OCI-LY3 (cell line): Measurements from ENCODE around the gene RAD1.
"Not testable (repeated sequence)": the region's sequence is repeated elsewhere in the genome, so short reads cannot be mapped to it uniquely, and the experiment has no call there.

Experiments
- H2AFZ ChIP-seq: fragments of 200-600, 300-600 bp; shearing (Covaris generic); 2 replicates; pipeline ENCODE4 v1.6.0; 2014; ENCODE audit warnings: antibody characterized with exemption, low read depth, low read length
- H3K27ac ChIP-seq: fragments of 200-600, 300-600 bp; sonication (generic); 2 replicates; pipeline ENCODE4 v1.5.1; 2014; ENCODE audit warnings: mild to moderate bottlenecking, low read length, moderate library complexity, mixed read lengths
- H3K27me3 ChIP-seq: fragments of 200-600, 300-600 bp; sonication (generic); 2 replicates; pipeline ENCODE4 v1.6.1; 2014; ENCODE audit warnings: low read depth, low read length, mixed read lengths
- H3K36me3 ChIP-seq: fragments of 200-600, 300-600 bp; sonication (generic); replicated peaks from 2 replicates; pipeline ENCODE3; 2014; ENCODE audit warnings: low read depth, low read length, mixed read lengths
- H3K4me1 ChIP-seq: fragments of 300-600, 200-600 bp; sonication (generic); 2 replicates; pipeline ENCODE4 v1.6.1; 2014; ENCODE audit warnings: low read length, mixed read lengths
- H3K4me2 ChIP-seq: fragments of 200-600, 300-600 bp; sonication (generic); 2 replicates; pipeline ENCODE4 v1.6.1; 2014; ENCODE audit warnings: low read length, mixed read lengths
- H3K4me3 ChIP-seq: fragments of 300-600, 200-600 bp; sonication (generic); 2 replicates; pipeline ENCODE4 v1.5.1; 2014; ENCODE audit warnings: antibody characterized with exemption, mild to moderate bottlenecking, low read length, moderate library complexity
- H3K79me2 ChIP-seq: fragments of 300-600, 200-600 bp; shearing (Covaris generic); 2 replicates; pipeline ENCODE4 v1.6.1; 2014; ENCODE audit warnings: mild to moderate bottlenecking, low read length, mixed read lengths
- H3K9ac ChIP-seq: fragments of 300-600, 200-600 bp; shearing (Covaris generic); 2 replicates; pipeline ENCODE4 v1.6.0; 2014; ENCODE audit warnings: mild to moderate bottlenecking, low read length, moderate library complexity
- H3K9me3 ChIP-seq: fragments of 200-600, 300-600 bp; shearing (Covaris generic); 2 replicates; pipeline ENCODE4 v1.6.1; 2014; ENCODE audit warnings: low read length, mixed read lengths; ENCODE audit not compliant: insufficient read depth
- H4K20me1 ChIP-seq: fragments of 200-600, 300-600 bp; sonication (generic); 2 replicates; pipeline ENCODE4 v1.6.1; 2016; ENCODE audit warnings: low read length, mixed read lengths; ENCODE audit not compliant: insufficient read depth
- EZH2phosphoT487 ChIP-seq: fragments of 200-600 bp; shearing (Covaris generic); IDR thresholded peaks from 2 replicates; pipeline ENCODE4 v1.6.1; 2018; ENCODE audit warnings: antibody characterized with exemption, mixed run types, low read depth
- TF ChIP-seq, protein P1 (sequence below): fragments of 200-600, 300-600 bp; sonication (generic); IDR thresholded peaks from 2 replicates; pipeline ENCODE4 v1.5.1; 2014; ENCODE audit warnings: antibody characterized with exemption, low read length, low read depth

The RAD1 gene

DNA sequence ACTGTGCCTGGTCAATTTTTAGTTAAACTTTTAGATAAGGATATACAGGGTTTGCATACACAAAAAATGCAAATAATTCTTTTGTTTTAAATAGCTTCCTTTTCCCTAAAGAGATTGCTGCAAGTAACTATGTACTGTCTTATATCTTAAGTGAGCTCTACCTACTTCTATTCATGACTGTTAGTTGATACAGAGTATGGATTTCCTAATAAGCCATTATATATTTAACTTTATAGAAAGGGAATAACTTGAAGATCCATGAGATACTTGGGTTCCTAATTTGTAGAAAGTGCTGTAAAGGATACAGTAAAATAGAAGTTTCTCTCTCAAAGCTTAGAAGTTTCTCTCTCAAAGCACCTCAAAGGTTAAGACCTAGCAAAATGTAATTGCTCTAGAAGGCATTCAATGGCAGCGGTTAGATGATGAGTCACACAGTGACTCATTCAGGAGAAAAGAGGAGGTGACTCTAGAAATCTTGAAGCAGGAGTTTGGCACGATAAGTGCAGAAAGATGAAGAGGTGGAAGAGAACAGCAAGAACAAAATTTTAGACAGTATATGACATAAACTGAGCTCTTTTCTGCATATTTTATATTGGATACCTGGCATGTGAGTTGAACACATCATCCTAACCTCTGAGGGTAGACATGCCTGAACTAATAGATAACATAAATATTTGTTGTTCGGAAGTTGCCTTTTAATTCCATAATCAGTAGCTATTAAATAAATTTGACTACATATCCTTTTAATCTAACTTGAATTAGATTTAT, 8.6 kb upstream of the RAD1 start:
- no peak overlapping the region for H3K4me2 ChIP-seq
- H2AFZ ChIP-seq = no peak overlapping the region
- no peak overlapping the region for H3K4me3 ChIP-seq
- peaks cover 8% of the 10 kb centered on the region for H3K4me1 ChIP-seq
- H3K27ac ChIP-seq = no peak overlapping the region
- no peaks in the 10 kb centered on the region for H4K20me1 ChIP-seq
- TF ChIP-seq, protein P1, sequence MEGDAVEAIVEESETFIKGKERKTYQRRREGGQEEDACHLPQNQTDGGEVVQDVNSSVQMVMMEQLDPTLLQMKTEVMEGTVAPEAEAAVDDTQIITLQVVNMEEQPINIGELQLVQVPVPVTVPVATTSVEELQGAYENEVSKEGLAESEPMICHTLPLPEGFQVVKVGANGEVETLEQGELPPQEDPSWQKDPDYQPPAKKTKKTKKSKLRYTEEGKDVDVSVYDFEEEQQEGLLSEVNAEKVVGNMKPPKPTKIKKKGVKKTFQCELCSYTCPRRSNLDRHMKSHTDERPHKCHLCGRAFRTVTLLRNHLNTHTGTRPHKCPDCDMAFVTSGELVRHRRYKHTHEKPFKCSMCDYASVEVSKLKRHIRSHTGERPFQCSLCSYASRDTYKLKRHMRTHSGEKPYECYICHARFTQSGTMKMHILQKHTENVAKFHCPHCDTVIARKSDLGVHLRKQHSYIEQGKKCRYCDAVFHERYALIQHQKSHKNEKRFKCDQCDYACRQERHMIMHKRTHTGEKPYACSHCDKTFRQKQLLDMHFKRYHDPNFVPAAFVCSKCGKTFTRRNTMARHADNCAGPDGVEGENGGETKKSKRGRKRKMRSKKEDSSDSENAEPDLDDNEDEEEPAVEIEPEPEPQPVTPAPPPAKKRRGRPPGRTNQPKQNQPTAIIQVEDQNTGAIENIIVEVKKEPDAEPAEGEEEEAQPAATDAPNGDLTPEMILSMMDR = no peak
- TF ChIP-seq EZH2phosphoT487 = no peak
- peaks cover 47% of the 10 kb centered on the region for H3K36me3 ChIP-seq
- H3K9ac ChIP-seq = no peak overlapping the region
- no peaks in the 10 kb centered on the region for H3K27me3 ChIP-seq
- peaks cover 31% of the 10 kb centered on the region for H3K79me2 ChIP-seq
- no peaks in the 10 kb centered on the region for H3K9me3 ChIP-seq

DNA sequence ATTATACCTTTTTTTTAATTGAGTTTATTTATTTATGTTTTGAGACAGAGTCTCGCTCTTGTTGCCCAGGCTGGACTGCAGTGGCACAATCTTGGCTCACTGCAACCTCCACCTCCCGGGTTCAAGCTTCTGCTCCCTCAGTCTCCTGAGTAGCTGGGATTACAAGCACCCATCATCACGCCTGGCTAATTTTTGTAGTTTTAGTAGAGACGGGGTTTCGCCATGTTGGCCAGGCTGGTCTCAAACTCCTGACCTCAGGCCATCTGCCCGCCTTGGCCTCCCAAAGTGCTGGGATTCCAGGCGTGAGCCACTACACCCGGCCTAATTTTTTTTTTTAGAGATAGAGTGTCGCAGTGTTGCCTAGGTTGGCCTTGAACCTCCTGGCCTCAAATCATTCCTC, 8.0 kb upstream of the RAD1 start:
- not testable (repeated sequence) for H3K9ac ChIP-seq, H3K27me3 ChIP-seq, H4K20me1 ChIP-seq, H3K4me1 ChIP-seq, H2AFZ ChIP-seq, H3K9me3 ChIP-seq, H3K27ac ChIP-seq, H3K4me3 ChIP-seq, H3K4me2 ChIP-seq
- Histone ChIP-seq H3K79me2 (peaks cover 38% of the 10 kb centered on the region), H3K36me3 (peaks cover 47% of the 10 kb centered on the region)

DNA sequence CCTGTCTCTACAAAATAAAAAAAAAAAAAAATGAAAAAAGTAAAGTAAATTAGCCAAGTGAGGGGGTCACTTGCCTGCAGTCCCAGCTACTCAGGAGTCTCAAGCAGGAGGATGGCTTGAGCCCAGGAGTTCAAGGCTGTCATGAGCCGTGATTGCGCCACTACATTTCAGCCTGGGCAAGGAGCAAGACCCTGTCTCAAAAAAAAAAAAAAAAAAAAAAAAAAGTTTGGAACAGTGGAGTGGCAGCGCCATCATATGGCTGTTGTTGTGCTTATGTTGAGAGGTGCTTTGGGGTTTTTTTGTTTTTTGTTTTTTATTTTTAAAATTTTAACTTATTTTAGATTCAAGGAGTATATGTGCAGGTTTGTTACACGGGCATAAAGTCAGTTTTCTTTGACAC, 3.8 kb upstream of the RAD1 start:
- H3K36me3 ChIP-seq = peaks cover 29% of the 10 kb centered on the region
- no peak overlapping the region for H3K9ac ChIP-seq
- no peak overlapping the region for H3K27ac ChIP-seq
- peaks cover 18% of the 10 kb centered on the region for H3K4me1 ChIP-seq
- no peak for TF ChIP-seq EZH2phosphoT487
- TF ChIP-seq, protein P1 = no peak
- H4K20me1 ChIP-seq = no peaks in the 10 kb centered on the region; the same call in 1 of the 2 replicates
- peaks cover 78% of the 10 kb centered on the region for H3K79me2 ChIP-seq
- H3K4me2 ChIP-seq = no peak overlapping the region
- no peaks in the 10 kb centered on the region for H3K9me3 ChIP-seq
- H2AFZ ChIP-seq = no peak overlapping the region
- H3K27me3 ChIP-seq = no peaks in the 10 kb centered on the region
- no peak overlapping the region for H3K4me3 ChIP-seq

DNA sequence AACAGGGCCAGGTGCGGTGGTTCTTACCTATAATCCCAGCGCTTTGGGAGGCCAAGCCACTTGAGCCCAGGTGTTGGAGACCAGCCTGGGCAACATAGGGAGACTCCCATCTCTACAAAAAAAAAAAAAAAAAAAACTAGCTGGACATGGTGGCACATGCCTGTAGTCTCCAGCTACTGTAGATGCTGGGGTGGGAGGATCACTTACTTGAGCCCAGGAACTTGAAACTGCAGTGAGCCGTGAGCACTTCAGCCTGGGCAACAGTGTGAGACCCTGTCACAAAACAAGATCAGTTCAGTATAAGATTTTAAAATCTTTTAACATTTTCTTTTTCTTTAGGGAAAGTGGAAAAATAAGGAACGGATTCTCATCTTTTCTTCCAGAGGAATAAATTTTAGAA, 2.7 kb upstream of the RAD1 start:
- Histone ChIP-seq H4K20me1 (no peaks in the 10 kb centered on the region; the same call in 1 of the 2 replicates), H3K36me3 (peaks cover 26% of the 10 kb centered on the region), H3K4me3 (peak overlapping the region; percentile 98; the same call in 1 of the 2 replicates)

More for the DNA sequence above, 2.7 kb upstream of the RAD1 start:
- no peaks in the 10 kb centered on the region for H3K9me3 ChIP-seq
- H3K79me2 ChIP-seq = peaks cover 81% of the 10 kb centered on the region
- no peak overlapping the region for H2AFZ ChIP-seq
- H3K4me1 ChIP-seq = peaks cover 16% of the 10 kb centered on the region
- H3K4me2 ChIP-seq = peak overlapping the region; percentile 78
- H3K27me3 ChIP-seq = no peaks in the 10 kb centered on the region
- H3K27ac ChIP-seq = no peak overlapping the region
- H3K9ac ChIP-seq = no peak overlapping the region
- TF ChIP-seq, protein P1 = no peak
- no peak for TF ChIP-seq EZH2phosphoT487
